Measurements from ENCODE around the gene CNTN5. TPM values are rescaled to one million over a fixed set of nuclear protein-coding genes. Genes with fewer than 3 reads are reported as not detected.
A peak's percentile ranks its signal among the peaks of the same experiment; 100 is the strongest.

CNTN5 gene
- polyA plus RNA-seq, 1 donor (not counting 4 experiments of a cell fraction or from before 2014, with no cell fraction given) = not detected

GRCh38 chr11:100338144-100338840 is 1317.5 kb downstream of the CNTN5 start:
- dilution Hi-C loops (cut with MboI; ENCODE audit: extremely low pct_ligation_motif_present, low sequenced_read_pairs) = no loop called here

GRCh38 chr11:100340466-100341319 is 1319.9 kb downstream of the CNTN5 start:
- no peak for DNase-seq (ENCODE audit: low read depth, low spot score)
- Histone ChIP-seq H4K20me1 (ENCODE audit: control insufficient read depth, extremely low read depth, insufficient read depth, low read length) (no peaks in the 10 kb centered on the region), H3K27me3 (ENCODE audit: control insufficient read depth, extremely low read depth, insufficient read depth, low read length) (no peaks in the 10 kb centered on the region), H3K27ac (ENCODE audit: control insufficient read depth, insufficient read depth, low read length) (no peak overlapping the region), H3K4me1 (ENCODE audit: control insufficient read depth, extremely low read depth, insufficient read depth, low read length) (peaks cover 4% of the 10 kb centered on the region), H2AFZ (ENCODE audit: control insufficient read depth, low read length) (peak overlapping the region; percentile 29), H3K79me2 (ENCODE audit: control insufficient read depth, insufficient read depth, low read length) (no peaks in the 10 kb centered on the region), H3K4me3 (ENCODE audit: control insufficient read depth in 2 of 3, extremely low read depth in 1 of 3, insufficient read depth in 2 of 3, low read depth in 1 of 3, low read length in 3 of 3) (peak overlapping the region in 1 of 3 experiments; percentile 16), H3K9me3 (ENCODE audit: control insufficient read depth, low read depth, low read length) (no peaks in the 10 kb centered on the region), H3K36me3 (ENCODE audit: control insufficient read depth in 2 of 2, extremely low read depth in 1 of 2, insufficient read depth in 2 of 2, low read length in 2 of 2) (no peaks in the 10 kb centered on the region), H3K9ac (ENCODE audit: control insufficient read depth, extremely low read depth, insufficient read depth, low read length) (no peak overlapping the region), H3K4me2 (ENCODE audit: control insufficient read depth, extremely low read depth, insufficient read depth, low read depth, low read length) (peak overlapping the region; percentile 49), H3K9me1 (ENCODE audit: control insufficient read depth, extremely low read depth, insufficient read depth, low read length) (no peaks in the 10 kb centered on the region)
- no peak for TF ChIP-seq EZH2 (IDR thresholded peaks at IDR 0.05; ENCODE audit: low read length)
- no peak for FAIRE-seq
- dilution Hi-C loops (cut with MboI; ENCODE audit: extremely low pct_ligation_motif_present, low sequenced_read_pairs) = no loop called here

More at GRCh38 chr11:100338144-100338840, 1317.5 kb downstream of the CNTN5 start:
- Histone ChIP-seq H3K4me1 (ENCODE audit: control insufficient read depth, extremely low read depth, insufficient read depth, low read length) (peaks cover 4% of the 10 kb centered on the region), H2AFZ (ENCODE audit: control insufficient read depth, low read length) (peak overlapping the region; percentile 93), H3K36me3 (ENCODE audit: control insufficient read depth in 2 of 2, extremely low read depth in 1 of 2, insufficient read depth in 2 of 2, low read length in 2 of 2) (no peaks in the 10 kb centered on the region), H3K27ac (ENCODE audit: control insufficient read depth, insufficient read depth, low read length) (no peak overlapping the region), H3K4me2 (ENCODE audit: control insufficient read depth, extremely low read depth, insufficient read depth, low read depth, low read length) (no peak overlapping the region), H3K9me3 (ENCODE audit: control insufficient read depth, low read depth, low read length) (no peaks in the 10 kb centered on the region), H4K20me1 (ENCODE audit: control insufficient read depth, extremely low read depth, insufficient read depth, low read length) (no peaks in the 10 kb centered on the region), H3K9ac (ENCODE audit: control insufficient read depth, extremely low read depth, insufficient read depth, low read length) (no peak overlapping the region), H3K9me1 (ENCODE audit: control insufficient read depth, extremely low read depth, insufficient read depth, low read length) (no peaks in the 10 kb centered on the region), H3K79me2 (ENCODE audit: control insufficient read depth, insufficient read depth, low read length) (no peaks in the 10 kb centered on the region), H3K4me3 (ENCODE audit: control insufficient read depth in 2 of 3, extremely low read depth in 1 of 3, insufficient read depth in 2 of 3, low read depth in 1 of 3, low read length in 3 of 3) (no peak overlapping the region), H3K27me3 (ENCODE audit: control insufficient read depth, extremely low read depth, insufficient read depth, low read length) (no peaks in the 10 kb centered on the region)
- FAIRE-seq (no peak), DNase-seq (ENCODE audit: low read depth, low spot score) (no peak)
- TF ChIP-seq, protein P1, sequence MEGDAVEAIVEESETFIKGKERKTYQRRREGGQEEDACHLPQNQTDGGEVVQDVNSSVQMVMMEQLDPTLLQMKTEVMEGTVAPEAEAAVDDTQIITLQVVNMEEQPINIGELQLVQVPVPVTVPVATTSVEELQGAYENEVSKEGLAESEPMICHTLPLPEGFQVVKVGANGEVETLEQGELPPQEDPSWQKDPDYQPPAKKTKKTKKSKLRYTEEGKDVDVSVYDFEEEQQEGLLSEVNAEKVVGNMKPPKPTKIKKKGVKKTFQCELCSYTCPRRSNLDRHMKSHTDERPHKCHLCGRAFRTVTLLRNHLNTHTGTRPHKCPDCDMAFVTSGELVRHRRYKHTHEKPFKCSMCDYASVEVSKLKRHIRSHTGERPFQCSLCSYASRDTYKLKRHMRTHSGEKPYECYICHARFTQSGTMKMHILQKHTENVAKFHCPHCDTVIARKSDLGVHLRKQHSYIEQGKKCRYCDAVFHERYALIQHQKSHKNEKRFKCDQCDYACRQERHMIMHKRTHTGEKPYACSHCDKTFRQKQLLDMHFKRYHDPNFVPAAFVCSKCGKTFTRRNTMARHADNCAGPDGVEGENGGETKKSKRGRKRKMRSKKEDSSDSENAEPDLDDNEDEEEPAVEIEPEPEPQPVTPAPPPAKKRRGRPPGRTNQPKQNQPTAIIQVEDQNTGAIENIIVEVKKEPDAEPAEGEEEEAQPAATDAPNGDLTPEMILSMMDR (optimal IDR thresholded peaks at IDR 0.05 in 1 of 3, IDR thresholded peaks at IDR 0.05 in 1 of 3, conservative IDR thresholded peaks at IDR 0.05 in 1 of 3; ENCODE audit: extremely low read depth in 1 of 3, insufficient read depth in 2 of 3, low read length in 3 of 3) = no peak
- TF ChIP-seq EZH2 (IDR thresholded peaks at IDR 0.05; ENCODE audit: low read length) = no peak
